ENCODE data around the gene CNNM3. TPM values are rescaled to one million over a fixed set of nuclear protein-coding genes. Genes with fewer than 3 reads are reported as not detected.

CNNM3 gene
- total RNA-seq, 1 donor from 2014 or later = 5.6 TPM

GRCh38 chr2:96809216-96809882 is 6.7 kb upstream of the CNNM3 start:
- Histone ChIP-seq H3K4me1 (ENCODE audit: insufficient read depth, low read length) (no peaks in the 10 kb centered on the region), H3K9ac (ENCODE audit: low read length) (no peak overlapping the region), H3K79me2 (ENCODE audit: insufficient read depth, low read length) (no peaks in the 10 kb centered on the region), H3K4me3 (ENCODE audit: insufficient read depth, low read depth, low read length) (no peak overlapping the region), H3K36me3 (ENCODE audit: insufficient read depth, low read length) (no peaks in the 10 kb centered on the region), H2AFZ (ENCODE audit: low read depth, low read length) (no peak overlapping the region), H3K9me3 (ENCODE audit: insufficient read depth, low read depth, low read length) (no peaks in the 10 kb centered on the region), H3K27me3 (ENCODE audit: insufficient read depth, low read length) (no peaks in the 10 kb centered on the region), H3K4me2 (ENCODE audit: low read length) (no peak overlapping the region), H3K27ac (ENCODE audit: low read depth, low read length) (no peak overlapping the region), H4K20me1 (ENCODE audit: insufficient read depth, low read length) (no peaks in the 10 kb centered on the region)
- no peak overlapping the region for H3K27ac Mint-ChIP-seq (ENCODE audit: unreplicated experiment)
- H3K4me3 Mint-ChIP-seq (ENCODE audit: unreplicated experiment) = no peak overlapping the region
- H3K4me1 Mint-ChIP-seq (ENCODE audit: low read depth, unreplicated experiment) = no peaks in the 10 kb centered on the region
- no peak for TF ChIP-seq EZH2 (IDR thresholded peaks at IDR 0.05; ENCODE audit: insufficient read depth, low read length)
- TF ChIP-seq, protein P1, sequence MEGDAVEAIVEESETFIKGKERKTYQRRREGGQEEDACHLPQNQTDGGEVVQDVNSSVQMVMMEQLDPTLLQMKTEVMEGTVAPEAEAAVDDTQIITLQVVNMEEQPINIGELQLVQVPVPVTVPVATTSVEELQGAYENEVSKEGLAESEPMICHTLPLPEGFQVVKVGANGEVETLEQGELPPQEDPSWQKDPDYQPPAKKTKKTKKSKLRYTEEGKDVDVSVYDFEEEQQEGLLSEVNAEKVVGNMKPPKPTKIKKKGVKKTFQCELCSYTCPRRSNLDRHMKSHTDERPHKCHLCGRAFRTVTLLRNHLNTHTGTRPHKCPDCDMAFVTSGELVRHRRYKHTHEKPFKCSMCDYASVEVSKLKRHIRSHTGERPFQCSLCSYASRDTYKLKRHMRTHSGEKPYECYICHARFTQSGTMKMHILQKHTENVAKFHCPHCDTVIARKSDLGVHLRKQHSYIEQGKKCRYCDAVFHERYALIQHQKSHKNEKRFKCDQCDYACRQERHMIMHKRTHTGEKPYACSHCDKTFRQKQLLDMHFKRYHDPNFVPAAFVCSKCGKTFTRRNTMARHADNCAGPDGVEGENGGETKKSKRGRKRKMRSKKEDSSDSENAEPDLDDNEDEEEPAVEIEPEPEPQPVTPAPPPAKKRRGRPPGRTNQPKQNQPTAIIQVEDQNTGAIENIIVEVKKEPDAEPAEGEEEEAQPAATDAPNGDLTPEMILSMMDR (IDR thresholded peaks at IDR 0.05; ENCODE audit: insufficient read depth, low read depth, low read length) = no peak
- no peaks in the 10 kb centered on the region for H3K9me3 Mint-ChIP-seq (ENCODE audit: unreplicated experiment)
- no peaks in the 10 kb centered on the region for H3K27me3 Mint-ChIP-seq (ENCODE audit: low read depth, unreplicated experiment)
- no peak for FAIRE-seq
- peaks cover 8% of the 10 kb centered on the region for H3K36me3 Mint-ChIP-seq (ENCODE audit: low read depth, unreplicated experiment)
- no peak for DNase-seq (ENCODE audit: low read depth)

- Histone ChIP-seq H3K9ac (ENCODE audit: low read length) (no peak overlapping the region), H3K27ac (ENCODE audit: low read depth, low read length) (no peak overlapping the region), H3K4me2 (ENCODE audit: low read length) (no peak overlapping the region), H3K36me3 (ENCODE audit: insufficient read depth, low read length) (no peaks in the 10 kb centered on the region), H3K4me1 (ENCODE audit: insufficient read depth, low read length) (peaks cover under 1% of the 10 kb centered on the region), H3K27me3 (ENCODE audit: insufficient read depth, low read length) (no peaks in the 10 kb centered on the region), H3K9me3 (ENCODE audit: insufficient read depth, low read depth, low read length) (no peaks in the 10 kb centered on the region), H3K4me3 (ENCODE audit: insufficient read depth, low read depth, low read length) (no peak overlapping the region), H3K79me2 (ENCODE audit: insufficient read depth, low read length) (no peaks in the 10 kb centered on the region), H2AFZ (ENCODE audit: low read depth, low read length) (no peak overlapping the region), H4K20me1 (ENCODE audit: insufficient read depth, low read length) (no peaks in the 10 kb centered on the region)
- peaks cover 8% of the 10 kb centered on the region for H3K36me3 Mint-ChIP-seq (ENCODE audit: low read depth, unreplicated experiment)
- H3K4me1 Mint-ChIP-seq (ENCODE audit: low read depth, unreplicated experiment) = peaks cover under 1% of the 10 kb centered on the region
- TF ChIP-seq EZH2 (IDR thresholded peaks at IDR 0.05; ENCODE audit: insufficient read depth, low read length) = no peak
- TF ChIP-seq, protein P1 (IDR thresholded peaks at IDR 0.05; ENCODE audit: insufficient read depth, low read depth, low read length) = no peak
- no peaks in the 10 kb centered on the region for H3K9me3 Mint-ChIP-seq (ENCODE audit: unreplicated experiment)
- H3K27me3 Mint-ChIP-seq (ENCODE audit: low read depth, unreplicated experiment) = no peaks in the 10 kb centered on the region
- DNase-seq (ENCODE audit: low read depth) (no peak), FAIRE-seq (no peak)
- no peak overlapping the region for H3K4me3 Mint-ChIP-seq (ENCODE audit: unreplicated experiment)
- no peak overlapping the region for H3K27ac Mint-ChIP-seq (ENCODE audit: unreplicated experiment)
Observed at GRCh38 chr2:96809951-96810782, 5.9 kb upstream of the CNNM3 start.

Data from astrocyte (in vitro differentiated cells and primary cell).